HepG2 (cell line): ENCODE data around the gene PIBF1. TPM values are rescaled to one million over a fixed set of nuclear protein-coding genes. Genes with fewer than 3 reads are reported as not detected.

Experiments
- AGO2 ChIP-seq: fragments of 200-400 bp; formaldehyde crosslinking; optimal IDR thresholded peaks from 2 replicates; pipeline ENCODE3; 2017; ENCODE audit warnings: mild to moderate bottlenecking, low read depth, low read length, moderate library complexity
- ATF4 ChIP-seq, 2 experiments: fragments of 450-650 bp in 1 of 2; sonication (generic) in 1 of 2; formaldehyde crosslinking; IDR thresholded peaks; 2 replicates each; pipeline versions ENCODE4 v1.5.0 to v1.8.0; 2020 to 2022; ENCODE audit warnings: mild to moderate bottlenecking in 1 of 2, missing genetic modification reagents in 1 of 2
- CREB3 ChIP-seq: sonication (generic); formaldehyde crosslinking; IDR thresholded peaks from 2 replicates; pipeline ENCODE4 v1.5.0; 2020; ENCODE audit warnings: missing genetic modification reagents
- HNRNPL ChIP-seq: fragments of 200-400 bp; formaldehyde crosslinking; IDR thresholded peaks from 2 replicates; pipeline ENCODE4 v1.6.1; 2017; ENCODE audit warnings: mild to moderate bottlenecking, low read depth, low read length
- HNRNPLL ChIP-seq: fragments of 200-400 bp; formaldehyde crosslinking; IDR thresholded peaks from 2 replicates; pipeline ENCODE4 v1.6.1; 2017; ENCODE audit warnings: mild to moderate bottlenecking, low read depth, low read length; ENCODE audit not compliant: poor library complexity, severe bottlenecking
- ISX ChIP-seq: sonication (generic); formaldehyde crosslinking; conservative IDR thresholded peaks from 2 replicates; pipeline ENCODE4 v1.5.0; 2020; ENCODE audit warnings: missing genetic modification reagents
- MAX ChIP-seq: IDR thresholded peaks from 2 replicates; pipeline ENCODE4 v1.6.1; 2012; ENCODE audit warnings: inconsistent platforms
- MXD1 ChIP-seq: sonication (generic); formaldehyde crosslinking; IDR thresholded peaks from 2 replicates; pipeline ENCODE4 v1.4.0; 2020; ENCODE audit warnings: mild to moderate bottlenecking, missing genetic modification reagents
- NCOA5 ChIP-seq: sonication (generic); formaldehyde crosslinking; IDR thresholded peaks from 2 replicates; pipeline ENCODE4 v1.4.0; 2020; ENCODE audit warnings: missing genetic modification reagents
- NFAT5 ChIP-seq: sonication (generic); formaldehyde crosslinking; IDR thresholded peaks from 2 replicates; pipeline ENCODE4 v1.4.0; 2020; ENCODE audit warnings: missing genetic modification reagents
- NPAS2 ChIP-seq: sonication (generic); formaldehyde crosslinking; IDR thresholded peaks from 2 replicates; pipeline ENCODE4 v1.8.0; 2022; ENCODE audit warnings: mild to moderate bottlenecking, missing genetic modification reagents, borderline replicate concordance
- PHF21A ChIP-seq: sonication (generic); formaldehyde crosslinking; IDR thresholded peaks from 2 replicates; pipeline ENCODE4 v1.5.0; 2020; ENCODE audit warnings: mild to moderate bottlenecking, missing genetic modification reagents
- SRF ChIP-seq: IDR thresholded peaks from 2 replicates; pipeline ENCODE4 v1.6.1; 2011; ENCODE audit warnings: mild to moderate bottlenecking, low read depth, low read length, moderate library complexity
- ZFP36 ChIP-seq: fragments of 150-350 bp; IDR thresholded peaks from 2 replicates; pipeline ENCODE4 v1.6.1; 2018; ENCODE audit warnings: borderline replicate concordance, low read length, low read depth; ENCODE audit not compliant: partially characterized antibody
- ZIK1 ChIP-seq: sonication (generic); formaldehyde crosslinking; IDR thresholded peaks from 2 replicates; pipeline ENCODE4 v1.5.0; 2020; ENCODE audit warnings: mild to moderate bottlenecking, low read depth, missing genetic modification reagents, borderline replicate concordance
- ZNF274 ChIP-seq: sonication (generic); formaldehyde crosslinking; IDR thresholded peaks from 2 replicates; pipeline ENCODE4 v1.5.1; 2020; ENCODE audit warnings: mild to moderate bottlenecking, missing genetic modification reagents
- ZNF280B ChIP-seq: sonication (generic); formaldehyde crosslinking; IDR thresholded peaks from 2 replicates; pipeline ENCODE4 v1.5.0; 2020; ENCODE audit warnings: missing genetic modification reagents, mild to moderate bottlenecking, borderline replicate concordance
- ZNF589 ChIP-seq: sonication (generic); formaldehyde crosslinking; conservative IDR thresholded peaks from 2 replicates; pipeline ENCODE4 v1.8.0; 2022; ENCODE audit warnings: mild to moderate bottlenecking, moderate library complexity, missing genetic modification reagents
- ZNF709 ChIP-seq: sonication (generic); formaldehyde crosslinking; IDR thresholded peaks from 2 replicates; pipeline ENCODE4 v1.5.0; 2020; ENCODE audit warnings: mild to moderate bottlenecking, missing genetic modification reagents
- polyA plus RNA-seq, 8 experiments: library from polyadenylated mRNA; depleted of rRNA in 3 of 8; stranded (reverse) in 7 of 8; unstranded in 1 of 8; fragments of >200 nt; fragmentation: Illumina TruSeq in 4 of 8; extraction: Trizol in 4 of 8; gene quantifications; 2 replicates each; pipeline versions ENCODE4 v1.2.1 to v1.2.3, GENCODE V29; 2011 to 2016; ENCODE audit warnings: low read depth in 4 of 8, missing spikeins in 1 of 8, mixed read lengths in 1 of 8; ENCODE audit not compliant: insufficient read depth in 1 of 8
- total RNA-seq, 5 experiments: library from RNA; depleted of rRNA; stranded (reverse); fragments of >200 nt; fragmentation: Illumina TruSeq; extraction: Trizol; gene quantifications; 2 replicates each; pipeline ENCODE4 v1.2.3, GENCODE V29; 2016; ENCODE audit warnings: low read depth in 1 of 5

Gene PIBF1
- total and polyA plus RNA-seq, 2 of the 13 experiments (the other 11 are each of a cell fraction or from before 2014, with no cell fraction given): 4.2 to 15.8 TPM

- TF ChIP-seq MXD1 (CRISPR knock-in tag) (no peak; the same call in 1 of the 2 replicates), ISX (CRISPR knock-in tag) (no peak), ZIK1 (no peak), MAX (peak; percentile 92), ZFP36 (no peak), ZNF280B (CRISPR knock-in tag) (no peak), ZNF589 (CRISPR knock-in tag) (no peak), HNRNPLL (peak; percentile 87), ZNF274 (CRISPR knock-in tag) (0 out of 2 replicates have a peak, but pooled peaks have one; percentile 46), NPAS2 (CRISPR knock-in tag) (no peak), SRF (no peak), NFAT5 (CRISPR knock-in tag) (no peak), CREB3 (CRISPR knock-in tag) (no peak), ATF4 (CRISPR knock-in tag; IDR thresholded peaks at IDR 0.05) (0 out of 4 replicates have a peak, but pooled peaks of 1 of the 2 experiments have one; percentile 34), NCOA5 (CRISPR knock-in tag) (no peak), ZNF709 (CRISPR knock-in tag) (peak; percentile 69), AGO2 (peak; percentile 49), PHF21A (CRISPR knock-in tag) (peak; percentile 56; the same call in 1 of the 2 replicates), HNRNPL (no peak)
Observed at GRCh38 chr13:73058736-73059459, 277.0 kb downstream of the PIBF1 start, which contains the start of gene KLF5 (continued).
